A549 treated with Mapracorat at 1 μM for 4 hours (cell line): ENCODE data around the gene RFXANK. TPM values are rescaled to one million over a fixed set of nuclear protein-coding genes. Genes with fewer than 3 reads are reported as not detected.

Source experiments
- total RNA-seq: library from RNA; stranded (reverse); fragments of 200-300 nt; extraction: Qiagen RNA extraction; gene quantifications from 5 replicates; pipeline ENCODE4 v1.2.3, GENCODE V29; 2022

Gene RFXANK, protein sequence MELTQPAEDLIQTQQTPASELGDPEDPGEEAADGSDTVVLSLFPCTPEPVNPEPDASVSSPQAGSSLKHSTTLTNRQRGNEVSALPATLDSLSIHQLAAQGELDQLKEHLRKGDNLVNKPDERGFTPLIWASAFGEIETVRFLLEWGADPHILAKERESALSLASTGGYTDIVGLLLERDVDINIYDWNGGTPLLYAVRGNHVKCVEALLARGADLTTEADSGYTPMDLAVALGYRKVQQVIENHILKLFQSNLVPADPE
- 31.3 to 47.6 TPM (median 45.7 TPM) in 5 replicates for total RNA-seq

DNA sequence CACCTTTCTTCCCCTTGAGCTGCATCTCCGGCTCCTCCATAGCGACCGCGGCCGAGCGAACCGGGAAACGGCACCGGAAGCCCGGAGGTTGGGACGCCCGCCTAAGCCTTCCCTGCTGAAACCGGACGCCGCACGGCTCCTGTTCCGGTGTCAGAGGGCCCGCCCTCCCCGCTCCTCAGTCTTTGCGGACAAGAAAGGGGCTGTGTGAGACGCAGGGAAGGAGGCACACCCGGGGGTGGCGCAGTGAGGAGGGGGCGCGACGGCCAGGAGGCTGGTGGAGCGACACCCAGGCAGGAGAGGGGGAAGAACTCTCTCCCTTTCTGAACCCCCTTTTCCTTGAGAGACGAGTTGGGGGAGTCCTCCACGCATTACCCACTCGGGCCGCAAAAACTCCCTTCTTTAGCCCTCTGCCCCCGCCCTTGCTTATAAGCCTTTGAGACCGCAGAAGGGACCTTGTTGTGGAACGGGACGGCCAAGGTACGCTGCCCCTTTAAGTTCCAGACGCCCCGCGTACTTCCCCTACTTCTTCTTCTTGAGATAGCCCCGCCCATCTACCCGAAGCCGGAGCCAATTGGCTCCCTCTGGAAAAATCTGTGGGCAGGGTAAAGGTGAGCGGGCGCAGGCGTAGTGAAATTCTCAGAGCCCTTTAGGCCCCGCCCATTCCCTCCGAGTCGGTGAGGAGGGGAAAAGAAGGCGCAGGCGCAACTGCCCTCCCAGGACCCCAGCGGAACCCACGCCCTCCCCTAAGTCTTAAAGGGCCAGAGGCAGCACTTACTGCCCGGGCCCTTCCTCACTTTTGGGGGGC lies at the start of gene RFXANK, which contains the start of gene BORCS8:
Gene RFXANK (plus strand): TSS at position 181 of the 805 bp plus-strand sequence. CDS start 1,689 bp downstream, outside the sequence.
Gene BORCS8 (minus strand): TSS at position 75 of the 805 bp plus-strand sequence. CDS start 35 bp downstream, at position 40.

DNA sequence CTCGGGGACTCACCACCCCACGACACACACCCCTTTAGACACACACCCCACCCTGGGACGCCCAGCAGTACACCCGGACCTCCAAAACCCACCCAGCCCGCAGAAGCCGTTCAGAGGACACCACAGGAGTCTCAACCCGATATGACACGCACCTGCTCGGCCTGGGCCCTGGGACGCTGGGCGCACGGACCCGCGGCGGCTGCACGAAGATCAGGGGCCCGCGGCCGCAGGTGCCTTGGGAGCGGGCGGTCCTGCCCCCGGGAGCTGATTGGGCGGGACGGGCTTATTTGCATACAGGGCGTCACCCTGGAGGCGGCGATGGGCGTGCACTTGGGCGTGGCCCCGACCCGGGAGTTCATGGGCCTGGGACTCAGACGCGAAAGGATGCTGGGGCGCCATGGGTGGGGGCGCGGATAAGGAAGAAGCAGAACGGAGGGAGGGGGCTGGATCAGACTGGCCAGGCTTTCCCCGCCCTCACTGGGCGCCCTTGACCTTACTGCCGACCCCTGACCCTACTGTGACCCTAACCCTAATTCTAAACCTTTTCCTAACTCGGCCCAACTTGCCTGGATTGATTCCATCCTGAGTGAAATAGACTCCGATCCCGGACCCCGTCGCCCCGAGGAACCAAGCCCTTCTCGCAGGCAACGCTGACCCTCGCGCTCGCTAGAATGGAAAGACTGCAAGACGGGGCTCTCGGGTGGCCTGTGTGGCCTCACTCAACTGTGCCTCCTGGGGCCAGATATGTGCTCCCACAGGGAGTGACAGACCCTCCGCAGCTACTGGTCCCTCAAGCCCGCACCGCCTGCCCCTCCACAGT lies 21.8 kb upstream of the RFXANK start, which contains the start of gene MEF2B:
Gene MEF2B (minus strand): TSS at position 211 of the 820 bp plus-strand sequence. CDS start 19,528 bp downstream, outside the sequence.

DNA sequence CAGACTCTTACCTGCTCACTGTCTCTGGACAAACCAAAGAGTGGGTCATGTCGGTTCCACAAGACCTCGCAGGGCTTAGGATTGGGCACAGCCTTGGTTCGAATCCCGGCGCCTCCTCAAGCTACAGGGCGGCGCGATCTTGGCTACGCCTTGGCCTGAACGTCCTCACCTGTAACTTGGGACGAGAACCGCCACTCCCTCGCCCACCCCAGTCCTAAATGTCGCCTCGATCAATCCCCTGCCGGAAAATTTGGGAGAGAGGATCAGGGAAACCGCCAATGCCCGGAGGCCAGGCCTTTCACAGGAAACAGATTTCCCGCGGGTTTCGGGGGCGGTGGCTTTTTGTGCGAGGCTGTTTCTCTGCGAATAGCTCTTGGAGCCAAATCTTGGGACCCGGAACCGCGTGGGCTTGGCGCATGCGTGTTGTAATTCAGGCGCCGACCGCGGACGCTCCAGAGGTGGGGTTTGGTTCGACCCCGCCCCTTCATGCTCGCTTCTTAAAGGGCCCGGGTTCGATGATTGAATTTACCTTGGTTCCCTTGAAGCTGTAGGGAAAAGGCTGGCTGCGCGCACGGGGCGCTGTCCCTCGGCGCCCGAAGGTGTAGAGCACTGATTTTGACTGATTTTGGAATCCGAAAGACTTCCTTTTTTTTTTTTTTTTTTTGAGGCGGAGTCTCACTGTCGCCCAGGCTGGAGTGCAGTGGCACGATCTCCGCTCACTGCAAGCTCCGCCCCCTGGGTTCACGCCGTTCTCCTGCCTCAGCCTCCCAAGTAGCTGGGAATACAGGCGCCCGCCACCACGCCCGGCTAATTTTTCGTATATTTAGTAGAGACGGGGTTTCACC lies 11.2 kb downstream of the RFXANK start, which contains the start of gene NR2C2AP:
Gene NR2C2AP (minus strand): TSS at position 403 of the 845 bp plus-strand sequence. CDS start 354 bp downstream, at position 49.

DNA sequence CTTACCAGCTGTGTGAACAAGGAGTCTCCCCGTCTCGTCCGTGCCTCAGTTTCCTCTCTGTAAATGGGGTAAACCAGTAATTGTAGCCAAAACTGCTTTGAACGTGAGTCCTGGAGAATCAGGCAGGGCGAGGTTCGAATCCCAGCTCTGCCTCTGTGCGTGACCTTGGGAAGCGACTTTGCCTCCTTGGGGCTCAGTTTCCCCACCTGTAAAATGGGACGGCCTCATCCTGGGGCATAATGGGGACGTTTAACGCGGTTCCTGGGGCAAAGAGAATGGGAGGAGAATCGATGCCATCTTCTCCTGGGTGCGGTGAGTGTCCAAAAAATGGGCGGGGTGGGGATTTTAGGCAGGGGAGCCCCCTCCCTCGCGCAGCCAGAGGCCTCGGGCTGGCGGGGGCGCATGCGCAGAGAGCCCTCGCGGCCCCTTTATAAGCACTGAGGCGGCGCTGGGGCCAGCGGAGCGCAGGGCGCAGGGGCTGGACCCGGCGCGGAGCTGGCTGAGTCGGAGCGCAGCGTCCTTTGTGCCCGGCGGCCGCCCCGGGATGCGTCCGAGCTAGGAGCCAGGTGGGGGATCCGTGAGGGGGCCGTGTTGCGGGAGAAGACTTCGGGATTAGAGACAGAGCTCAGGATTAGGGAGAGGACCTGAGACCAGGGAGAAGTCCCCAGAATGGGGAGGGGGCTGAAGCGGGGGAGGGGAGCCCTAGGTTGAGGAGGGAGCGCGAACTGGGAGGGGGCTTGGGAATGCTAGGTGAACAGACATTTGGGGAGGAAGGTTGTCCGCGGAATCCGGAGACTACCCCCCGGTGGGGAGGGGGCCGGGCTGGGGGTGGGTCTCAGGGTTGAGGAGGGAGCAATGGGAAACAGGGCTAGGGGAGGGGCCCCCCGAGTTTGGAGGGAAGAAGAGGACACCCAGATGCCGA lies 19.7 kb downstream of the RFXANK start, which contains the start of gene NCAN:
Gene NCAN (plus strand): TSS at position 460 of the 922 bp plus-strand sequence. CDS start 4,996 bp downstream, outside the sequence.

Other genes starting within 250 kb of the RFXANK start
- gene SUGP2, start 158.7 kb upstream of the RFXANK start, total RNA-seq = 21.6 to 35.3 TPM (median 30.3 TPM) in 5 replicates
- 22.4 to 29.9 TPM (median 27.3 TPM) in 5 replicates for gene ARMC6, start 158.7 kb upstream of the RFXANK start, total RNA-seq
- 0.69 to 0.96 TPM (median 0.75 TPM) in 5 replicates for gene SLC25A42, start 128.3 kb upstream of the RFXANK start, total RNA-seq
- 19.3 to 29.0 TPM (median 26.1 TPM) in 5 replicates for gene TMEM161A, start 53.8 kb upstream of the RFXANK start, total RNA-seq
- 0.18 to 1.4 TPM (median 0.52 TPM) in 5 replicates for gene MEF2B, start 22.0 kb upstream of the RFXANK start, total RNA-seq
- 8.1 to 13.2 TPM (median 10.9 TPM) in 5 replicates for gene BORCS8, start 106 bp upstream of the RFXANK start, total RNA-seq
- 25.9 to 31.5 TPM (median 30.5 TPM) in 5 replicates for gene NR2C2AP, start 11.2 kb downstream of the RFXANK start, total RNA-seq
- 0.05 to 0.16 TPM (median 0.05 TPM) in 4 of 5 replicates, not detected in the other for gene NCAN, start 19.7 kb downstream of the RFXANK start, total RNA-seq
- gene TM6SF2, start 81.0 kb downstream of the RFXANK start, total RNA-seq = 0.21 to 0.82 TPM (median 0.66 TPM) in 5 replicates
- 23.0 to 31.8 TPM (median 28.0 TPM) in 5 replicates for gene SUGP1, start 128.3 kb downstream of the RFXANK start, total RNA-seq
- gene MAU2, start 128.6 kb downstream of the RFXANK start, total RNA-seq = 8.8 to 14.1 TPM (median 13.6 TPM) in 5 replicates
- 31.3 to 50.0 TPM (median 46.0 TPM) in 5 replicates for gene GATAD2A, start 213.4 kb downstream of the RFXANK start, total RNA-seq